ENCODE results near the gene RAB28.

DNA sequence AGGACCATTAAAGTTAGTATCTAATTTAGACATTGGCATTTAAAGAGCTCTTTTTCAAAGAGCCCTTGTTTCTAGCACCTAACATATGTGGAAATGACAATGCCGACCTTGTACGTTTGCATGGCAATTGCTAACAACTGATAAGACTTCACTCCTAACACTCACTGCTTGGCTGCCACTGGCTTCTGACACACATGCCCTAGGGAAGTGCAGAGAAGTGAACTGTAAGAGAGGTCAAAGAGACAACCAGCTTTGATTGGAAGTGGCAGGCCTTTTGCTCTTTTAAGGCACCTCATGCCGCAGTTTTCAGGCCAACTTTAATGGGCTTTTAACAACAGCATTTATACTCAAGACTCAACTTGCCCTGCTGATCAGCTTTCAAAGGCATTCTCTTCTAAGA lies 158.4 kb downstream of the RAB28 start:
- no peak for TF ChIP-seq POLR2A (IDR thresholded peaks at IDR 0.05)
- TF ChIP-seq, protein P1, sequence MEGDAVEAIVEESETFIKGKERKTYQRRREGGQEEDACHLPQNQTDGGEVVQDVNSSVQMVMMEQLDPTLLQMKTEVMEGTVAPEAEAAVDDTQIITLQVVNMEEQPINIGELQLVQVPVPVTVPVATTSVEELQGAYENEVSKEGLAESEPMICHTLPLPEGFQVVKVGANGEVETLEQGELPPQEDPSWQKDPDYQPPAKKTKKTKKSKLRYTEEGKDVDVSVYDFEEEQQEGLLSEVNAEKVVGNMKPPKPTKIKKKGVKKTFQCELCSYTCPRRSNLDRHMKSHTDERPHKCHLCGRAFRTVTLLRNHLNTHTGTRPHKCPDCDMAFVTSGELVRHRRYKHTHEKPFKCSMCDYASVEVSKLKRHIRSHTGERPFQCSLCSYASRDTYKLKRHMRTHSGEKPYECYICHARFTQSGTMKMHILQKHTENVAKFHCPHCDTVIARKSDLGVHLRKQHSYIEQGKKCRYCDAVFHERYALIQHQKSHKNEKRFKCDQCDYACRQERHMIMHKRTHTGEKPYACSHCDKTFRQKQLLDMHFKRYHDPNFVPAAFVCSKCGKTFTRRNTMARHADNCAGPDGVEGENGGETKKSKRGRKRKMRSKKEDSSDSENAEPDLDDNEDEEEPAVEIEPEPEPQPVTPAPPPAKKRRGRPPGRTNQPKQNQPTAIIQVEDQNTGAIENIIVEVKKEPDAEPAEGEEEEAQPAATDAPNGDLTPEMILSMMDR (IDR thresholded peaks at IDR 0.05), result no peak

Measured in uterus (tissue), 2 donors.